Stimulated activated effector memory CD8-positive, alpha-beta T cell treated with anti-CD3 and anti-CD28 coated beads, Interleukin-12 subunit alpha, Interleukin-12 subunit beta, amount 100 ng/mL, for 72 hours (primary cell): ENCODE measurements around the gene ZNF605.
"Not testable (repeated sequence)": the region's sequence is repeated elsewhere in the genome, so short reads cannot be mapped to it uniquely, and the experiment has no call there.

Experiments used
- ATAC-seq: fragments of 150-1000 bp; cut with Tn5 transposase; 2 replicates; pipeline ENCODE4 v1.10.0; 2021
- DNase-seq, 2 donors: peaks; one replicate each; pipeline ENCODE4 v3.0.0; 2021 to 2022; ENCODE audit warnings: low spot score in 2 of 2
- H3K27ac Mint-ChIP-seq: one replicate; pipeline ENCODE4 v1.8.0; 2022; ENCODE audit warnings: mild to moderate bottlenecking, mixed read lengths
- H3K36me3 Mint-ChIP-seq: one replicate; pipeline ENCODE4 v1.8.0; 2022; ENCODE audit warnings: mild to moderate bottlenecking, mixed read lengths
- H3K4me1 Mint-ChIP-seq: one replicate; pipeline ENCODE4 v1.8.0; 2022; ENCODE audit warnings: mixed read lengths
- H3K4me3 Mint-ChIP-seq: one replicate; pipeline ENCODE4 v1.8.0; 2022; ENCODE audit warnings: mild to moderate bottlenecking, mixed read lengths
- H3K9me3 Mint-ChIP-seq: one replicate; pipeline ENCODE4 v1.8.0; 2022; ENCODE audit warnings: mixed read lengths

ZNF605 gene

DNA sequence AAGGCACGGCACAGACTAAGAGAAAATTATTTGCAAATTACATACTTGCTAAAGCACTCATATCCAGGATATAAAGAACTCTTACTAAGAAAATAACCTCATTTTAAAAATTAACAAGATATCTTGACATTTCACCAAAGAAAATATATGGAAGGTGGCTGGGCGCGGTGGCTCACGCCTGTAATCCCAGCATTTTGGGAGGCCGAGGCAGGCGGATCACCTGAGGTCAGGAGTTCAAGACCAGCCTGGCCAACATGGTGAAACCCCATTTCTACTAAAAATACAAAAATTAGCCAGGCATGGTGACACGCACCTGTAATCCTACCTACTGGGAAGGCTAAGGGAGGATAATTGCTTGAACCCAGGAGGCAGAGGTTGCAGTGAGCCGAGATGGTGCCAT, 19.2 kb downstream of the ZNF605 start:
- ATAC-seq, H3K4me3 Mint-ChIP-seq, H3K4me1 Mint-ChIP-seq, H3K36me3 Mint-ChIP-seq, DNase-seq, H3K27ac Mint-ChIP-seq: not testable (repeated sequence)
- H3K9me3 Mint-ChIP-seq = peaks cover 15% of the 10 kb centered on the region

- no peak for DNase-seq
- no peak overlapping the region for H3K4me3 Mint-ChIP-seq
- peaks cover 16% of the 10 kb centered on the region for H3K9me3 Mint-ChIP-seq
- no peaks in the 10 kb centered on the region for H3K36me3 Mint-ChIP-seq
- no peak overlapping the region for H3K27ac Mint-ChIP-seq
- no peak for ATAC-seq
- no peaks in the 10 kb centered on the region for H3K4me1 Mint-ChIP-seq
Observed at GRCh38 chr12:132936163-132936562, 19.9 kb downstream of the ZNF605 start.

GRCh38 chr12:132926415-132926833, 29.7 kb downstream of the ZNF605 start:
- H3K36me3 Mint-ChIP-seq = no peaks in the 10 kb centered on the region
- H3K4me1 Mint-ChIP-seq = no peaks in the 10 kb centered on the region
- no peak for DNase-seq
- peaks cover 47% of the 10 kb centered on the region for H3K9me3 Mint-ChIP-seq
- H3K4me3 Mint-ChIP-seq = no peak overlapping the region
- no peak overlapping the region for H3K27ac Mint-ChIP-seq
- ATAC-seq = no peak

- no peaks in the 10 kb centered on the region for H3K4me1 Mint-ChIP-seq
- no peak overlapping the region for H3K4me3 Mint-ChIP-seq
- no peaks in the 10 kb centered on the region for H3K36me3 Mint-ChIP-seq
- ATAC-seq = no peak
- H3K9me3 Mint-ChIP-seq = peaks cover 47% of the 10 kb centered on the region
- no peak overlapping the region for H3K27ac Mint-ChIP-seq
- DNase-seq = no peak
Observed at GRCh38 chr12:132925597-132926414, 30.3 kb downstream of the ZNF605 start.

GRCh38 chr12:132924356-132924755, 31.8 kb downstream of the ZNF605 start:
- Mint-ChIP-seq H3K27ac (no peak overlapping the region), H3K4me1 (no peaks in the 10 kb centered on the region), H3K36me3 (no peaks in the 10 kb centered on the region), H3K9me3 (peaks cover 43% of the 10 kb centered on the region), H3K4me3 (no peak overlapping the region)
- DNase-seq = no peak
- no peak for ATAC-seq

DNA sequence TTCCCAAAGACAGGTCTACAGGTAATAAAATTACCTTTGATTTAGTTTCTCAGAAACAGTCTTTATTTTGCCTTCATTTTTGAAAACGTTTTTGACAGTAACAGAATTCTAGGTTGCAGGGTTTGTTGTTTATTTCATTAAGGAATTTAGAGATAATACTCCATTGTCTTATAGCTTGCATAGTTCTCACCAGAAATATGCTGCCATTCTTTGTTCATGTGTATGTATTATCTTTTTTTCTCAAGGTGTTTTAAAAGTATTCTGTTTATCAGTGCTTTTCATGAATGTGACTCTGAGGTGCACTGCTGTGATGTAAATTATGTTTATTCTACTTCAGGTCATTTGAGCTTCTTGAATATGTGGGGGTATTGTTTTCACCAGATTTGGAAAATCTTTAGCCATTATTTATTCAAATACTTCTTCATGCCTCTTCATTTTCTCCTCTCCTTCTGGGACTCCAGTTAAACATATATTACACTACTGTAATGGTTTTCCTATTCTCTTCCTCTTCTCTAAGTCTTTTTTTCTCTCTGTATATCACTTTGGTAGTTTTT, 32.7 kb downstream of the ZNF605 start:
- peaks cover 40% of the 10 kb centered on the region for H3K9me3 Mint-ChIP-seq
- no peak for DNase-seq

GRCh38 chr12:132922676-132923075, 33.4 kb downstream of the ZNF605 start:
- Mint-ChIP-seq H3K4me3 (no peak overlapping the region), H3K9me3 (peaks cover 44% of the 10 kb centered on the region), H3K27ac (no peak overlapping the region), H3K36me3 (no peaks in the 10 kb centered on the region), H3K4me1 (no peaks in the 10 kb centered on the region)
- ATAC-seq (no peak), DNase-seq (no peak)

More for the DNA sequence above, 32.7 kb downstream of the ZNF605 start:
- Mint-ChIP-seq H3K27ac (no peak overlapping the region), H3K4me3 (no peak overlapping the region), H3K4me1 (no peaks in the 10 kb centered on the region), H3K36me3 (no peaks in the 10 kb centered on the region)
- ATAC-seq = no peak

DNA sequence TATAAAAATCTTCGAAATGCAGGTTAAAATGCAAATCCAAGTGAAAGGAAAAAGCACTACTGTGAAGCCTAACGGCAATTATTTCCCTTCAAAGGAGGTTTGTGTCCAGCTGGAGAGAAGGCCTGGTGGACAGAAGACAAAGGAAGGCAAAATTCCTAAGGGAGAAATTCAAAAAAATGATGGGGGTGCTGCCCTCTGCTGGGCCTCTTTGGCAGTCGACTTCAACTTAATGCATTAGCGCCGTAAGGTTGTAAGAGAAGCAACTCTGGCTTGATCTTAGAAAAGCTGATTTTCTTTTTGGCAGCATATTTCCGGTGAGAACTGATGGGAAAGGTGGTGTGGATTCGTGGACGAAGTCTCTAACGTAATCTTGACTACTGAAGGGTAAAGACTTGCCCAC, 34.4 kb downstream of the ZNF605 start:
- Mint-ChIP-seq H3K4me3 (no peak overlapping the region), H3K4me1 (no peaks in the 10 kb centered on the region), H3K27ac (no peak overlapping the region), H3K9me3 (peaks cover 44% of the 10 kb centered on the region), H3K36me3 (no peaks in the 10 kb centered on the region)
- ATAC-seq (no peak), DNase-seq (no peak)

DNA sequence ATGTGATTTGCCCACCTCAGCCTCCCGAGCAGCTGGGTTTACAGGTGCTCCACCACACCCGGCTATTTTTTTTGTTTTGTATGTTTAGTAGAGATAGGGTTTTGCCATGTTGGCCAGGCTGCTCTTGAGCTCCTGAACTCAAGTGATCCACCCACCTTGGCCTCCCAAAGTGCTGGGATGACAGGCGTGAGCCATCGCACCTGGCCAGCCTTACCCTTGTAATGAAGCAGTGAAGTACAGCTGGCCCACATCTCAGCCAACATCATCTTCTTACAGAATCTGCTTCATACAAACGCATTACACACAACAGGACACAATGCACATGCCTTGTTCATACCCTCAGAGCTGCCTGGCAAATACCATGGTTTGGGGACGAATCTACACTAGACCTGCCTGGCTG, 37.4 kb downstream of the ZNF605 start:
- DNase-seq (no peak), ATAC-seq (no peak)
- peaks cover 34% of the 10 kb centered on the region for H3K9me3 Mint-ChIP-seq
- H3K4me3 Mint-ChIP-seq = no peak overlapping the region
- no peaks in the 10 kb centered on the region for H3K4me1 Mint-ChIP-seq
- no peaks in the 10 kb centered on the region for H3K36me3 Mint-ChIP-seq
- no peak overlapping the region for H3K27ac Mint-ChIP-seq

GRCh38 chr12:132909030-132909368, 47.1 kb downstream of the ZNF605 start:
- H3K36me3 Mint-ChIP-seq = no peaks in the 10 kb centered on the region
- ATAC-seq (no peak), DNase-seq (no peak)
- peaks cover 14% of the 10 kb centered on the region for H3K9me3 Mint-ChIP-seq
- H3K4me1 Mint-ChIP-seq = peaks cover 5% of the 10 kb centered on the region
- peak overlapping the region; percentile 76 for H3K4me3 Mint-ChIP-seq
- peak overlapping the region; percentile 67 for H3K27ac Mint-ChIP-seq

- peaks cover 9% of the 10 kb centered on the region for H3K9me3 Mint-ChIP-seq
Observed at GRCh38 chr12:132908145-132909029, 47.7 kb downstream of the ZNF605 start.

DNA sequence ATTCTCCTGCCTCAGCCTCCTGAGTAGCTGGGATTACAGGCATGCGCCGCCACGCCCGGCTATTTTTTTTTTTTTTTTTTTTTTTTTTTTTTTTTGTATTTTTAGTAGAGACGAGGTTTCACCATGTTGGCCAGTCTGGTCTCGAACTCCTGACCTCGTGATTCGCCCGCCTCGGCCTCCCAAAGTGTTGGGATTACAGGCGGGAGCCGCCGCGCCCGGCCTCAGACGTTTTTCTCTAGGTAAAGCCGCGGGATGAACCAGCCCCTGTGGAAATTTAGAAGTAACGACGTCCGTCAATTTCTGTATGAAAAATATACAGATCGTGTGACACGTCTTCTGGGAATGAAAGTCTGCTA, 48.3 kb downstream of the ZNF605 start:
- not testable (repeated sequence) for H3K9me3 Mint-ChIP-seq, DNase-seq, H3K4me1 Mint-ChIP-seq, ATAC-seq, H3K36me3 Mint-ChIP-seq
- Mint-ChIP-seq H3K4me3 (peak overlapping the region; percentile 76), H3K27ac (peak overlapping the region; percentile 67)

More at GRCh38 chr12:132908145-132909029, 47.7 kb downstream of the ZNF605 start:
- Mint-ChIP-seq H3K27ac (peak overlapping the region; percentile 67), H3K36me3 (no peaks in the 10 kb centered on the region), H3K4me3 (peak overlapping the region; percentile 76), H3K4me1 (peaks cover 5% of the 10 kb centered on the region)
- DNase-seq (peak; percentile 80 to 96), ATAC-seq (peak; percentile 96)

DNA sequence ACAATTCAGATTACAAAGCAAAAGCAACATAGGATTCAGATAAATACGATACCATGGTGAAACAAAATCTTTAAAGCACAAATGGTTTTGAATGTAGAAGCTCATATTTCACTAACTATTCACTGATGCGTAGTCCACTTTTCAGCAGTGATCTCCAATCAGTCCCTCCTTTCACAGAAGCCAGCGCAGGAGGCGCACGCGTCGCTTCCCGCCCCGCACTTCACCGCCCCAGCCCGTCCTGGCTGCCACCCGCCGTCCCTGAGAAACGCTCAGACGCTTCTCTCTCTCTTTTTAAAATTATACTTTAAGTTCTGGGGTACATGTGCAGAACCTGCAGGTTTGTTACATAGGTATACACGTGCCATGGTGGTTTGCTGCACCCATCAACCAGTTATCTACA, 48.9 kb downstream of the ZNF605 start:
- DNase-seq = no peak
- H3K4me1 Mint-ChIP-seq = peaks cover 5% of the 10 kb centered on the region
- peak overlapping the region; percentile 76 for H3K4me3 Mint-ChIP-seq
- no peak overlapping the region for H3K27ac Mint-ChIP-seq
- ATAC-seq = no peak
- no peaks in the 10 kb centered on the region for H3K36me3 Mint-ChIP-seq
- peaks cover 6% of the 10 kb centered on the region for H3K9me3 Mint-ChIP-seq

GRCh38 chr12:132904718-132905328, 51.3 kb downstream of the ZNF605 start:
- Mint-ChIP-seq H3K9me3 (no peaks in the 10 kb centered on the region), H3K36me3 (no peaks in the 10 kb centered on the region), H3K4me3 (peak overlapping the region; percentile 30), H3K4me1 (peaks cover 5% of the 10 kb centered on the region), H3K27ac (peak overlapping the region; percentile 78)
- DNase-seq (peak; percentile 91 to 93), ATAC-seq (peak; percentile 35)

- Mint-ChIP-seq H3K27ac (no peak overlapping the region), H3K9me3 (no peaks in the 10 kb centered on the region), H3K4me1 (no peaks in the 10 kb centered on the region), H3K4me3 (no peak overlapping the region), H3K36me3 (no peaks in the 10 kb centered on the region)
- DNase-seq = no peak
- ATAC-seq = no peak
Observed at GRCh38 chr12:132899033-132899432, 57.1 kb downstream of the ZNF605 start.
